Posterior vena cava (tissue), 2 donors: ENCODE data around the gene PARD3B. TPM values are rescaled to one million over a fixed set of nuclear protein-coding genes. Genes with fewer than 3 reads are reported as not detected.

ENCODE experiments used
- DNase-seq: peaks from one replicate; pipeline ENCODE4 v3.0.0-alpha.2; 2020; ENCODE audit warnings: low spot score
- intact Hi-C, 2 donors: fragments of 100-400 bp; cut with DNase I; formaldehyde crosslinking; loops; one replicate each; pipeline versions ENCODE4 v1.14.1 to v1.14.2; 2022 to 2023
- total RNA-seq, 2 donors: library from RNA; stranded (reverse); fragmentation: NEBNext Ultra II Directional; extraction: Animal tissue kit (Norgen Biotek cat#: 25700); gene quantifications; one replicate each; pipeline ENCODE4 v1.2.1, GENCODE V29; 2021
- donor health status: DM: yes; HTN: yes; CAD: no.
- donor health status: DM: yes; HTN: yes; CAD: no.

Gene PARD3B
- total RNA-seq, 2 donors from 2014 or later: 37.0 to 48.1 TPM

- intact Hi-C loops: loop anchor here in 1 of 2 donors (5.0 kb wide), 1 partner anchor 1502 kb away; no protein-coding TSS in a partner anchor
- DNase-seq: no peak
These were observed 548.8 kb downstream of the PARD3B start for GRCh38 chr2:205094031-205094430.

GRCh38 chr2:205103699-205104098, 558.4 kb downstream of the PARD3B start:
- DNase-seq: no peak
- intact Hi-C loops: no loop called here

DNA sequence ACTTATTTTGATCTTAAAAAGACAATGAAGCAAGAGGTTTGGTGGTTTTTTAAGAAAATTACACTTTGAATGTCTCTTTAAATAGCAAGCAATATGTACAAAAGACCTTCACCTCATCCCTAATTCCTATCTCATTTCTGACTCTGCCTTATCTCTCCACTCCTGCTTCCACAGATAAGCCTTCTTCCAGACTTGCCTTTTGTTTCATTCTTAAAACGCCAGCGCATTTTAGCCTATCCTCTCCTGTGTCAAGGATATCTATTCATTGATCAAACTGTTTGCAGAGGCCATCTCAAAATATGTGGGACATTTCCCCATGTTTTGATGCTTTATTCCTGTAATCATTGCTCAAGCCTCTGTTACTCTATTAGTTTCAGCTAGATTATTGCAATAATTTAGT, 562.5 kb downstream of the PARD3B start:
- DNase-seq: no peak
- intact Hi-C loops: no loop called here

- no peak for DNase-seq
These were observed 570.2 kb downstream of the PARD3B start for GRCh38 chr2:205115511-205115910.

GRCh38 chr2:205117125-205117524, 571.9 kb downstream of the PARD3B start:
- intact Hi-C loops: no loop called here
- DNase-seq: no peak

More at GRCh38 chr2:205115511-205115910, 570.2 kb downstream of the PARD3B start:
- intact Hi-C loops: no loop called here

- intact Hi-C loops: no loop called here
- no peak for DNase-seq
These were observed 573.9 kb downstream of the PARD3B start for GRCh38 chr2:205119136-205119535.

GRCh38 chr2:205128726-205129125, 583.5 kb downstream of the PARD3B start:
- DNase-seq: no peak
- intact Hi-C loops: no loop called here

DNA sequence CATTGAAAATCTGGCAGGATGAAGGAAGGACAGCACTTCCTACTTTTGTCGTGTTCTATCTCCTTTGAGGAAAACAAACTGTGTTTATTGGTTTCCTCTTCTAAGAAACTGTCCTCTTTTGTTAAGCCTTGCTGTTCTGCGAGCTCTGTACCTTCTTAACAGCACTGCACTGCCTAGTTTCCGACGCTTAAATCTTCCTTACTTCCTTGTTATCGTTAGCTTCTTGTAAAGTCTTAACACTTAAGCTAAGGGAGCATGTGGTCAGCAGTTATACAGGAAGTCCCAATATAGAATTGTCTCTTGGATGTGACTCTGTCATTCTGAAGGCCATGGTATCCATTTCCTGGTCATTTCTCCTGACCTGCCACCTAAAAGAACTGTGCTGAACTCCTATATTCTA, 584.3 kb downstream of the PARD3B start:
- no peak for DNase-seq
- intact Hi-C loops: no loop called here

DNA sequence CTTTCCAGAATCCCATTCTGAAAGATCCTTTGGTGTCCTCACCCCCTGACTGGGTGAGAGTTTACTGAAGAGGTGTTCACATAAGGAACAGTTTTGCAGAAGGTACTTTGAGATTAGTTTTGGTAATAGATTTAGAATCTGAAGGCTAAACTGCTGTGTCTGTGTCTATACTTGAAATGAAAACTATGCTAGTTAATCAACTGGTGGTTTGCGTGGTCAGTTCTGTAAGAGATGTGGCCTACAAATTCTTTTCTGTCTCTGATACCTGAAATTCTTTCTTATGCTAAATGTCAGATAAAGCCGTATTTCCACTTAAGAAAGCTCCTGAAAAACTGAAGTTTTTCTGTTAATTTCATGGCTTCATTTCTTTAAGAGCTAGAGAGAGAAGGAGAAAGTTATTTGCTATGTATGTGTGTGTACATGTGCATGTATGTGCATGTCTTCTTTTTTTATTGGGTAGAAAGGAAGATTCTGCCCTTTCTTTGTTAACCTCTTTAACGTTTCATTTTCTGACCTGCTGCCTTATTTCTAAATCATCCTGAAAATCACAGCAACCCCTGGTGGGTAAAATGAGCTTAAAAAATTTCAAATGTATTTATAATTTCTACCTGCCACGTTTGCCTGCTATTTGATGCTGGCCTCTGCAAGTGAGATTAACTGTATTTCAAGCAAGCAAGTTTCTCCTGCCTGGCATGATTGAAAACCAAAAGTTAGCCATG, 585.0 kb downstream of the PARD3B start:
- DNase-seq: no peak
- intact Hi-C loops: no loop called here

- no peak for DNase-seq
- intact Hi-C loops: no loop called here
These were observed 588.3 kb downstream of the PARD3B start for GRCh38 chr2:205133544-205133943.

DNA sequence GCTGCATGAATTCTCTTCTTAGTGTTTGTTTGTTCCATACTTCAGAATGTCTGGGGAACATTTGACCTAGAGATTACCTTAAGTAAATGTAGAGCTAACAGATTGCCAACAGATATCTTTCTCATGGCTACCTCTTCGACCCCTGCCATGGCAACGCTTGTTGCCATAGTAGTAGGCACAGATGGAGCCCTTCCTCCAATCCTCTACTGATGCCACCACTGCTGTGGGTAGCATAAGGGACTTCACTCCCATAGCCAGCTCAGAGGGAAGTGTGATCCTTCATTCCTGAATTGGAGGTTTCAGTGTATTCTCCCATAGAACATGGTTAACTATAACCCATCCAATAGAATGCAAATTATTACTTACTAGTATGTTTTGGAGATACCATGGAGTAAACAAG, 593.5 kb downstream of the PARD3B start:
- intact Hi-C loops: no loop called here

DNA sequence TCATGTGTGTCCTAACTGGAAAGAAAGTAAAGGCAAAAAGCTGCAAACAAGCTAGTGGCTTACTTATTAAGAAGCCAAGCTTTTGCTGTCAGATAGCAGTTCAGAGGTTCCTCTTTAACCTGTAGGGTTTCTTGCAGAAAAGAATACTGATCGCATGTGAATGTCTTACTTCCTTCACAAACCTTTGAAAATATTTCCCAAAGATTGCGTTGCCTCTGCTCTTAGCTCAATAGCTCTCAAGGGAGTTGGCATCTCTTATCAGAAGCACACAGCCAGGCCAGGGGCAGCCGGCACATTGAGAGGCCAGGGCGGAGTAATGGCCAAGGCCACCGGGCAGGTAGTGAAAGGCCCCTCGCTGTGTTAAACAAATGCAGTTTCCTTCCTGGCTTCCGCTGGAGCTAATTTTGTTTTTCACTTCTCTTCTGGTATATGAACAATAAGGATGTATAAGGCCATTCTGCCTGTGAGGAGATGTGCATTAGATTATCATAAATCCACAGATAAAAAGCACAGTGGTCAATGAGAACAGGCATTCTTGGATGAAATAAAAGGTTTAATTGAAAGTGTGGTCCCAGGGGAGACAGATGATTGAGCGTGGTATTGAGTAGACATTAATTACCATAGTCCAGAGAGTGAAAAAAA, 594.7 kb downstream of the PARD3B start:
- intact Hi-C loops: no loop called here
- peak; percentile 80 for DNase-seq

More for the DNA sequence above, 593.5 kb downstream of the PARD3B start:
- no peak for DNase-seq

- intact Hi-C loops: no loop called here
- DNase-seq: no peak
These were observed 596.1 kb downstream of the PARD3B start for GRCh38 chr2:205141381-205141780.

- peak; percentile 60 for DNase-seq
- intact Hi-C loops: no loop called here
These were observed 600.6 kb downstream of the PARD3B start for GRCh38 chr2:205145888-205146287.

DNA sequence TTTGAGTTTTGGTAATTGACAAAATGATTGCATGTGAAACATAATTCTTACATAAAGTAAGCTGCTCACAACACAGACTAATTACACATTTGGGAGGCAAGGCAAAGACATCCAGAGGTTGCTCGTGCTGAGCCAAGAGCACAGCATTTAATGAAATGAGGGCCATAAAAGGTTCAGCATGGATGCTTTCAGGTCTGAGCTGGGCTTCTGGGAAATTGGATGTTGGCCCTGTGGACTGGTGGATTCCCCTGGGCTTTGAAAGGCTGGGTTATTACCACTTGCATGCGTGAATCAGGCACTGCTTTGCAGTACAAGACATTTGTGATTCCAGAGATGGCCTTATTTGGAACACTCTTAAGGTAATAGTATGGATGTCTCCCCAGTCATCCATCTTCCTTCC, 603.5 kb downstream of the PARD3B start:
- intact Hi-C loops: no loop called here
- DNase-seq: no peak

- intact Hi-C loops: no loop called here
- DNase-seq: no peak
These were observed 611.2 kb downstream of the PARD3B start for GRCh38 chr2:205156457-205156856.

DNA sequence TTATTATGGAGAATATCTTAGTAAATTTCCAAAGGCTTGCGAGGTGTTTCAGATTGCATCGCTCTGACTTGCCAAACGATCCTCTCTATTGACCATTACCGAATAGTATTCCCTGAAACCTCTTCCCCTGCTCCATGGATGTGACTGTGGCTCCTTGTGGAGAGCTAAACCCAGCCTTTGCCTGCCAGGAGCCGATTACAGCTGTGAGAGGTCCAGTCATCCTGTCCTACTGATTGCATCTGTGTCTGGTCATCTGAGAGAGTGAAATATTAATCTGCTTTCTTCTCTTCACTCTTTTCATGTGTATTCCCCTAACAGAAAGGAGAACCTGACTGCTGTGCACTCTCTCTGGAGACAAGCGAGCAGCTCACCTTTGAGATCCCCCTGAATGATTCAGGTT, 613.1 kb downstream of the PARD3B start:
- intact Hi-C loops: no loop called here
- DNase-seq: no peak

DNA sequence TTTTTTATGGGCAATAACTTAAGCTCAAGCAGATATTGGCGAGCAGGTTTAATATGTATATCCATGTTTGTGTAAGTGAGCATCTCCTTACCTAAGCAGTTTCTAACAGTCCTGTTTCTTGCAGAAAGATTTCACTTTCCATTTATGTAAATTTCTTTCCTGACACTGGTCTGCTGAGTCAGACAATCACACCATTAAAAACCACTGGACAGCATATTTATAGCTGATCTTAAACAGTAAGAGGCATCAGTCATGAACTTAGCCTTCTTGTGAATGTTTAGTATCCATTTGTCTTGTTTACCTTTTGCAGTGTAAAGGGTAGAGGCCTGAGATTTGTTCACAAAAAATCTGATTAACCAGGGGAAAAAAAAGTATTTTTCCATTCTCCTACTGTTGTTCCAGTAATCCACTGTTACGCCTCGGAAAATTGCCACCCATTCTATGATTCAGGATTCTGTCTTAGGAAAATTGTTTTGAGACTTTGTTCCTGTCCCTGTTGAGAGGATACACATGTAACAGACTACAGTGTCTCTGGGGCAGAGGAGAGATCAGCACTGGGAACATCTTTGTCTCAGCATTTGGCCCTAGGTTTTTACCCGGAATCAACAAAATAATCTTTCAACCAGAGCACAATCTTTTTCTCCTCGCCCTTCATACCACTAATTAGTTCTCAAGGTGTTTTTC, 616.0 kb downstream of the PARD3B start:
- no peak for DNase-seq

DNA sequence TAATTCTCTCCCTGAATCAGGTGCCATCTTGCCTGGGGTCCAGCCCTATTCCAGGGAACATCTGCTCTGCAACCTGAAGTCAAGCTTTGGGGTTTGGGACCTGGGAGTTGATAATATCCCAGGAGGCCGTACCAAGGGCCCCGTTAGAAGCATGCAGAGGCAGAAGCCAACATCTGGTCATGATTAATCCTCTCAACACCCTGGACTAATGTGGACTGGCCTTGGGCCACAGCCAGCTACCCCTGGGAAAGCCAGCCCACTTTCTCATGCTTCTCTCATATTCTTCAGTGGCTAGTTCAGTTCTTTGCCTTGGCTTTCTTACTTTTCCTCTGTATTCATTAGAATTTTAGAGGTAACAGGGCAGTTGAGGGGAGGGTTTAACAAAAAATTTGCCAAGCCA, 621.5 kb downstream of the PARD3B start:
- intact Hi-C loops: no loop called here
- no peak for DNase-seq

More for the DNA sequence above, 616.0 kb downstream of the PARD3B start:
- intact Hi-C loops: no loop called here

DNA sequence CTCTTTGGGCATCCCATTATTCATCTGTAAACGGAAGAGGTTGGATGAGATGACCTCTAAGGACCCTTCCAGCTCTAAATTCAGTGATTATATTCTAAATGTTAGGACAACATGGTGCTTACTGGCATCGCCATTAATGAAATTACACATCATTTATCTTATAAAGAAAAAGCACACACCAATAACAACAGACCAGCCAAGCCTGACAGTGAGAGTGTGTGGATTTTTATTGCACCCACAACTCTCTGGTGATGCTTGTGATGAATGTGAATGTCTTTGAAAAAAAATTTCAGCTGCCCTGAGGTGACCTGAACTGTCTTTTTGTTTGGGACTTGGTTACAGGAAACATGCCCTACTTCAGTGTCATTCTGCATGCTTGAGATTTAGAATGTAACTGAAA, 623.7 kb downstream of the PARD3B start:
- intact Hi-C loops: no loop called here
- DNase-seq: no peak
